ENCODE results near the gene ANGPTL4.
"Not testable (repeated sequence)": the region's sequence is repeated elsewhere in the genome, so short reads cannot be mapped to it uniquely, and the experiment has no call there.

The ANGPTL4 gene

GRCh38 chr19:8385103-8385502 is 21.1 kb downstream of the ANGPTL4 start:
- H3K36me3 ChIP-seq (ENCODE audit: control insufficient read depth, insufficient read depth, low read length): peaks cover 12% of the 10 kb centered on the region
- not testable (repeated sequence) for H3K4me1 ChIP-seq (ENCODE audit: control insufficient read depth, insufficient read depth, low read length, poor library complexity, severe bottlenecking); H3K4me3 ChIP-seq (ENCODE audit: extremely low read depth, insufficient read depth, low read length, poor library complexity, severe bottlenecking); H3K9me3 ChIP-seq (ENCODE audit: control insufficient read depth, low read length); H3K27ac ChIP-seq (ENCODE audit: low read depth, low read length, severe bottlenecking)
- WGBS, 2 experiments (ENCODE audit: insufficient coverage in 2 of 2): 100% methylated on average over 1 of the region's 2 CpGs; no CpG with 5 or more reads in 1 of the 2 experiments

- not testable (repeated sequence) for H3K9me3 ChIP-seq (ENCODE audit: control insufficient read depth, low read length); H3K27ac ChIP-seq (ENCODE audit: low read depth, low read length, severe bottlenecking); H3K4me3 ChIP-seq (ENCODE audit: extremely low read depth, insufficient read depth, low read length, poor library complexity, severe bottlenecking); H3K4me1 ChIP-seq (ENCODE audit: control insufficient read depth, insufficient read depth, low read length, poor library complexity, severe bottlenecking)
- peaks cover 12% of the 10 kb centered on the region for H3K36me3 ChIP-seq (ENCODE audit: control insufficient read depth, insufficient read depth, low read length)
- 96 to 100% methylated on average over 2 to 3 of the region's 3 CpGs for WGBS, 2 experiments (ENCODE audit: insufficient coverage in 2 of 2)
Observed at GRCh38 chr19:8385566-8385965, 21.6 kb downstream of the ANGPTL4 start.

- not testable (repeated sequence) for H3K27ac ChIP-seq (ENCODE audit: low read depth, low read length, severe bottlenecking); H3K9me3 ChIP-seq (ENCODE audit: control insufficient read depth, low read length); H3K4me3 ChIP-seq (ENCODE audit: extremely low read depth, insufficient read depth, low read length, poor library complexity, severe bottlenecking); H3K4me1 ChIP-seq (ENCODE audit: control insufficient read depth, insufficient read depth, low read length, poor library complexity, severe bottlenecking)
- WGBS, 2 experiments (ENCODE audit: insufficient coverage in 2 of 2): 81 to 87% methylated on average over 6 to 8 of the region's 9 CpGs
- H3K36me3 ChIP-seq (ENCODE audit: control insufficient read depth, insufficient read depth, low read length): peaks cover 12% of the 10 kb centered on the region
Observed at GRCh38 chr19:8386419-8386818, 22.5 kb downstream of the ANGPTL4 start.

- Histone ChIP-seq H3K36me3 (ENCODE audit: control insufficient read depth, insufficient read depth, low read length) (peaks cover 12% of the 10 kb centered on the region), H3K9me3 (ENCODE audit: control insufficient read depth, low read length) (peaks cover 3% of the 10 kb centered on the region), H3K27ac (ENCODE audit: low read depth, low read length, severe bottlenecking) (no peak overlapping the region), H3K4me3 (ENCODE audit: extremely low read depth, insufficient read depth, low read length, poor library complexity, severe bottlenecking) (no peak overlapping the region), H3K4me1 (ENCODE audit: control insufficient read depth, insufficient read depth, low read length, poor library complexity, severe bottlenecking) (peaks cover 10% of the 10 kb centered on the region)
- 81 to 100% methylated on average over 2 to 4 of the region's 4 CpGs for WGBS, 2 experiments (ENCODE audit: insufficient coverage in 2 of 2)
Observed at GRCh38 chr19:8386990-8387389, 23.0 kb downstream of the ANGPTL4 start.

- WGBS, 2 experiments (ENCODE audit: insufficient coverage in 2 of 2): 85 to 95% methylated on average over 10 to 11 of the region's 16 CpGs
- Histone ChIP-seq H3K36me3 (ENCODE audit: control insufficient read depth, insufficient read depth, low read length) (peaks cover 12% of the 10 kb centered on the region), H3K9me3 (ENCODE audit: control insufficient read depth, low read length) (peaks cover 3% of the 10 kb centered on the region), H3K4me1 (ENCODE audit: control insufficient read depth, insufficient read depth, low read length, poor library complexity, severe bottlenecking) (peaks cover 12% of the 10 kb centered on the region), H3K27ac (ENCODE audit: low read depth, low read length, severe bottlenecking) (no peak overlapping the region), H3K4me3 (ENCODE audit: extremely low read depth, insufficient read depth, low read length, poor library complexity, severe bottlenecking) (no peak overlapping the region)
Observed at GRCh38 chr19:8387688-8388611, 24.0 kb downstream of the ANGPTL4 start.

GRCh38 chr19:8388612-8388958 is 24.6 kb downstream of the ANGPTL4 start:
- Histone ChIP-seq H3K9me3 (ENCODE audit: control insufficient read depth, low read length) (peaks cover 3% of the 10 kb centered on the region), H3K4me3 (ENCODE audit: extremely low read depth, insufficient read depth, low read length, poor library complexity, severe bottlenecking) (no peak overlapping the region), H3K36me3 (ENCODE audit: control insufficient read depth, insufficient read depth, low read length) (peaks cover 12% of the 10 kb centered on the region), H3K27ac (ENCODE audit: low read depth, low read length, severe bottlenecking) (no peak overlapping the region), H3K4me1 (ENCODE audit: control insufficient read depth, insufficient read depth, low read length, poor library complexity, severe bottlenecking) (peaks cover 12% of the 10 kb centered on the region)
- no CpG with 5 or more reads among the region's 2 CpGs for WGBS, 2 experiments (ENCODE audit: insufficient coverage in 2 of 2)

- Histone ChIP-seq H3K36me3 (ENCODE audit: control insufficient read depth, insufficient read depth, low read length) (peaks cover 15% of the 10 kb centered on the region), H3K27ac (ENCODE audit: low read depth, low read length, severe bottlenecking) (peak within 1 kb of the TSS; percentile 100), H3K4me1 (ENCODE audit: control insufficient read depth, insufficient read depth, low read length, poor library complexity, severe bottlenecking) (peaks cover 23% of the 10 kb centered on the region), H3K4me3 (ENCODE audit: extremely low read depth, insufficient read depth, low read length, poor library complexity, severe bottlenecking) (peak within 1 kb of the TSS; percentile 94), H3K9me3 (ENCODE audit: control insufficient read depth, low read length) (peaks cover 3% of the 10 kb centered on the region)
- WGBS, 2 experiments (ENCODE audit: insufficient coverage in 2 of 2): 0% methylated on average over 61 to 63 of the region's 70 CpGs
Observed at GRCh38 chr19:8389891-8390616, 26.1 kb downstream of the ANGPTL4 start, which contains the start of gene RAB11B. Gene RAB11B, plus strand, starts transcription at chr19:8390360. Its CDS starts 57 bp downstream, at chr19:8390417.

GRCh38 chr19:8390617-8390981 is 26.6 kb downstream of the ANGPTL4 start:
- Histone ChIP-seq H3K9me3 (ENCODE audit: control insufficient read depth, low read length) (peaks cover 3% of the 10 kb centered on the region), H3K27ac (ENCODE audit: low read depth, low read length, severe bottlenecking) (peak overlapping the region; percentile 100), H3K4me1 (ENCODE audit: control insufficient read depth, insufficient read depth, low read length, poor library complexity, severe bottlenecking) (peaks cover 23% of the 10 kb centered on the region), H3K36me3 (ENCODE audit: control insufficient read depth, insufficient read depth, low read length) (peaks cover 16% of the 10 kb centered on the region), H3K4me3 (ENCODE audit: extremely low read depth, insufficient read depth, low read length, poor library complexity, severe bottlenecking) (peak overlapping the region; percentile 94)
- 0 to 1% methylated on average over 10 to 27 of the region's 28 CpGs for WGBS, 2 experiments (ENCODE audit: insufficient coverage in 2 of 2)

GRCh38 chr19:8391198-8392016 is 27.5 kb downstream of the ANGPTL4 start:
- Histone ChIP-seq H3K4me1 (ENCODE audit: control insufficient read depth, insufficient read depth, low read length, poor library complexity, severe bottlenecking) (peaks cover 23% of the 10 kb centered on the region), H3K27ac (ENCODE audit: low read depth, low read length, severe bottlenecking) (peak overlapping the region; percentile 10), H3K36me3 (ENCODE audit: control insufficient read depth, insufficient read depth, low read length) (peaks cover 23% of the 10 kb centered on the region), H3K4me3 (ENCODE audit: extremely low read depth, insufficient read depth, low read length, poor library complexity, severe bottlenecking) (peak overlapping the region; percentile 94), H3K9me3 (ENCODE audit: control insufficient read depth, low read length) (peaks cover 3% of the 10 kb centered on the region)
- WGBS, 2 experiments (ENCODE audit: insufficient coverage in 2 of 2): 88 to 91% methylated on average over 19 to 22 of the region's 23 CpGs

GRCh38 chr19:8392017-8392591 is 28.1 kb downstream of the ANGPTL4 start:
- H3K36me3 ChIP-seq (ENCODE audit: control insufficient read depth, insufficient read depth, low read length): peaks cover 19% of the 10 kb centered on the region
- H3K9me3 ChIP-seq (ENCODE audit: control insufficient read depth, low read length): no peaks in the 10 kb centered on the region
- no peak overlapping the region for H3K4me3 ChIP-seq (ENCODE audit: extremely low read depth, insufficient read depth, low read length, poor library complexity, severe bottlenecking)
- WGBS, 2 experiments (ENCODE audit: insufficient coverage in 2 of 2): 86 to 90% methylated on average over 11 of the region's 11 CpGs
- no peak overlapping the region for H3K27ac ChIP-seq (ENCODE audit: low read depth, low read length, severe bottlenecking)
- peaks cover 27% of the 10 kb centered on the region for H3K4me1 ChIP-seq (ENCODE audit: control insufficient read depth, insufficient read depth, low read length, poor library complexity, severe bottlenecking)
